Measurements from ENCODE around the gene UBL3.

UBL3 gene

DNA sequence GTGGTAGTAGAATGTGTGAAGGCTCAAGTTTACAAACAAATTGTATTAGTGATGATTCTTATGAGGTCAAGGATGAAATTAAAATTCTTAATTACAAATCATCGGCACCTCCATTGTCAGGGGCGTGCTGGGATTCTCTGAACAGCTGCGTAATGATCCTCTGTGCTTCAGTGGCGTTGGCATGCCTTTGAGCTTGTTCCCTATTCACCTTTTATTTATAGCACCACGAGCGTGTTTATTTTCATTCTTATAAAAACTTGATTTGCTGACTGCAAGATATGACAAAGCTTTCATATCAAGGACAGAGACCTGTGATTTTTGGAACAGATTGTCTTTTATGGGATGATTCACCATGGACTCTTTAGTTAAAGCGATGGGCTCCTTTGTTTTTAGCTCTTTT, 18.2 kb upstream of the UBL3 start:
- Histone ChIP-seq H3K79me1 (ENCODE audit: low read length) (no peaks in the 10 kb centered on the region), H2AK5ac (ENCODE audit: low read length) (no peak overlapping the region), H3K79me2 (ENCODE audit: control insufficient read depth, insufficient read depth, low read length, poor library complexity) (no peaks in the 10 kb centered on the region), H3K9ac (ENCODE audit: low read length) (no peak overlapping the region), H2BK5ac (ENCODE audit: low read depth, low read length, poor library complexity) (no peak overlapping the region), H3K4me2 (ENCODE audit: low read length) (no peak overlapping the region), H3K9me3 (ENCODE audit: insufficient read depth, low read depth, low read length) (no peaks in the 10 kb centered on the region), H3K4me1 (ENCODE audit: control insufficient read depth in 1 of 2, insufficient read depth in 2 of 2, low read length in 2 of 2) (peaks cover 0 to 2% of the 10 kb centered on the region in 2 experiments), H4K8ac (ENCODE audit: low read depth, low read length) (no peak overlapping the region), H3K27me3 (ENCODE audit: insufficient read depth, low read length) (no peaks in the 10 kb centered on the region), H3K4me3 (ENCODE audit: low read depth, low read length) (no peak overlapping the region), H3K18ac (ENCODE audit: low read length) (no peak overlapping the region), H4K12ac (ENCODE audit: low read depth, low read length) (no peak overlapping the region), H3K4ac (ENCODE audit: low read depth, low read length) (no peak overlapping the region), H3K14ac (ENCODE audit: low read length) (no peak overlapping the region), H3K27ac (ENCODE audit: low read depth, low read length) (no peak overlapping the region), H3K23ac (ENCODE audit: low read length) (no peak overlapping the region), H2BK12ac (ENCODE audit: low read length) (no peak overlapping the region), H3K36me3 (ENCODE audit: control insufficient read depth in 1 of 2, insufficient read depth in 2 of 2, low read length in 2 of 2) (no peaks in the 10 kb centered on the region), H2AFZ (ENCODE audit: insufficient read depth, low read length, poor library complexity) (no peak overlapping the region), H4K91ac (ENCODE audit: low read depth, low read length) (no peak overlapping the region), H2BK120ac (ENCODE audit: insufficient read depth, low read length, poor library complexity) (no peak overlapping the region)
- no CpG with 5 or more reads among the region's 7 CpGs for WGBS (ENCODE audit: extremely low coverage, insufficient coverage, insufficient read length)
- no peak for DNase-seq

DNA sequence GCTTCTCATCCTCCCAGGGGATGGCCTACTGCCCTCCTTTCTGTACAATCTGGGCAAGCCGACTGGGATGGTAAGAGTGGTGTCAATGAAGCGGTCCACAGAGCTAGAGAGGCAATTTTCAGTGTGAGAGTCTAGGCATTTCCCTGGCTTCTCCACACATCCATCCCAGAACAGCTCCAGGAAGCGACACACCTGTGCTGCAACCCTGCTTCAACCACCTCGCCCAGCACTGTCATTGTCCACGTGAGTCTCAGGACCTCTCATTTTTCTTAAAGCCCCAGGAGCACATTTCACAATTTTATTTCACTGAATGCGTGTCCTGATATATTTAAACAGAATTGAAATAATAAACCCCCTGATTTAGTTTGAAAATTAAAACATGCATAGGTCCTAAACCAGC, 15.5 kb upstream of the UBL3 start:
- Histone ChIP-seq H4K8ac (ENCODE audit: low read depth, low read length) (no peak overlapping the region), H3K27ac (ENCODE audit: low read depth, low read length) (no peak overlapping the region), H3K9ac (ENCODE audit: low read length) (no peak overlapping the region), H3K4me3 (ENCODE audit: low read depth, low read length) (no peak overlapping the region), H3K14ac (ENCODE audit: low read length) (no peak overlapping the region), H3K79me1 (ENCODE audit: low read length) (peaks cover 7% of the 10 kb centered on the region), H2AK5ac (ENCODE audit: low read length) (no peak overlapping the region), H3K4me2 (ENCODE audit: low read length) (no peak overlapping the region), H3K9me3 (ENCODE audit: insufficient read depth, low read depth, low read length) (no peaks in the 10 kb centered on the region), H2BK120ac (ENCODE audit: insufficient read depth, low read length, poor library complexity) (peak overlapping the region; percentile 56), H2BK12ac (ENCODE audit: low read length) (peak overlapping the region; percentile 86), H3K23ac (ENCODE audit: low read length) (no peak overlapping the region), H4K91ac (ENCODE audit: low read depth, low read length) (no peak overlapping the region), H3K4ac (ENCODE audit: low read depth, low read length) (no peak overlapping the region), H3K18ac (ENCODE audit: low read length) (peak overlapping the region; percentile 18), H4K12ac (ENCODE audit: low read depth, low read length) (no peak overlapping the region), H3K4me1 (ENCODE audit: control insufficient read depth in 1 of 2, insufficient read depth in 2 of 2, low read length in 2 of 2) (peaks cover 8 to 14% of the 10 kb centered on the region in 2 experiments), H2BK5ac (ENCODE audit: low read depth, low read length, poor library complexity) (peak overlapping the region; percentile 39), H3K79me2 (ENCODE audit: control insufficient read depth, insufficient read depth, low read length, poor library complexity) (peaks cover 2% of the 10 kb centered on the region), H2AFZ (ENCODE audit: insufficient read depth, low read length, poor library complexity) (no peak overlapping the region), H3K27me3 (ENCODE audit: insufficient read depth, low read length) (no peaks in the 10 kb centered on the region), H3K36me3 (ENCODE audit: control insufficient read depth in 1 of 2, insufficient read depth in 2 of 2, low read length in 2 of 2) (no peaks in the 10 kb centered on the region)
- WGBS (ENCODE audit: extremely low coverage, insufficient coverage, insufficient read length) = no CpG with 5 or more reads among the region's 6 CpGs
- DNase-seq = no peak

DNA sequence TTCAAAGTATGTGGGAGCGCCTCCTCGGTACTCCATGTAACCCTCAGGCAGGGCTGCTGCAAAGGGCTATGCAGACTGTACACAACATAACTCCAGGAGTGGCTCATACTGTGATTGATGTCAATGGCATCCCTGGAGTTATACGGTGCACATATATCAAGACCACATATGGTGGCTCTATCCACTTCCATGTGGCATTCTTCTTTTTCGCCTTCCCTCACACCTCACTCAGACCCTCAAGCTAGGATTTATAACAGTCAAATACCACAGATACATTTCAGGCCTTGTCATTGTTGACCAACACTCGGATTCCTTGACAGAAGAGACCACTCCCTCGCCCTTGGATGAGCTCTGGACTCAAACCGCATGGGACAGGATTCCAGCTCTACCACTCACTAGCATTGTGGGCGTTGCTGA, 11.3 kb upstream of the UBL3 start:
- Histone ChIP-seq H4K8ac (ENCODE audit: low read depth, low read length) (no peak overlapping the region), H2AFZ (ENCODE audit: insufficient read depth, low read length, poor library complexity) (no peak overlapping the region), H3K9me3 (ENCODE audit: insufficient read depth, low read depth, low read length) (no peaks in the 10 kb centered on the region), H4K12ac (ENCODE audit: low read depth, low read length) (no peak overlapping the region), H3K14ac (ENCODE audit: low read length) (no peak overlapping the region), H3K79me1 (ENCODE audit: low read length) (peaks cover 21% of the 10 kb centered on the region), H3K9ac (ENCODE audit: low read length) (no peak overlapping the region), H3K4me1 (ENCODE audit: control insufficient read depth in 1 of 2, insufficient read depth in 2 of 2, low read length in 2 of 2) (peaks cover 13 to 26% of the 10 kb centered on the region in 2 experiments), H2BK12ac (ENCODE audit: low read length) (no peak overlapping the region), H4K91ac (ENCODE audit: low read depth, low read length) (no peak overlapping the region), H2BK120ac (ENCODE audit: insufficient read depth, low read length, poor library complexity) (no peak overlapping the region), H3K23ac (ENCODE audit: low read length) (no peak overlapping the region), H2BK5ac (ENCODE audit: low read depth, low read length, poor library complexity) (no peak overlapping the region), H3K18ac (ENCODE audit: low read length) (no peak overlapping the region), H3K4ac (ENCODE audit: low read depth, low read length) (no peak overlapping the region), H3K4me3 (ENCODE audit: low read depth, low read length) (no peak overlapping the region), H3K27ac (ENCODE audit: low read depth, low read length) (peak overlapping the region; percentile 45), H3K4me2 (ENCODE audit: low read length) (no peak overlapping the region), H3K79me2 (ENCODE audit: control insufficient read depth, insufficient read depth, low read length, poor library complexity) (peaks cover 3% of the 10 kb centered on the region), H2AK5ac (ENCODE audit: low read length) (no peak overlapping the region), H3K27me3 (ENCODE audit: insufficient read depth, low read length) (no peaks in the 10 kb centered on the region), H3K36me3 (ENCODE audit: control insufficient read depth in 1 of 2, insufficient read depth in 2 of 2, low read length in 2 of 2) (no peaks in the 10 kb centered on the region)
- no CpG with 5 or more reads among the region's 8 CpGs for WGBS (ENCODE audit: extremely low coverage, insufficient coverage, insufficient read length)
- DNase-seq = peak; percentile 97 to 99

DNA sequence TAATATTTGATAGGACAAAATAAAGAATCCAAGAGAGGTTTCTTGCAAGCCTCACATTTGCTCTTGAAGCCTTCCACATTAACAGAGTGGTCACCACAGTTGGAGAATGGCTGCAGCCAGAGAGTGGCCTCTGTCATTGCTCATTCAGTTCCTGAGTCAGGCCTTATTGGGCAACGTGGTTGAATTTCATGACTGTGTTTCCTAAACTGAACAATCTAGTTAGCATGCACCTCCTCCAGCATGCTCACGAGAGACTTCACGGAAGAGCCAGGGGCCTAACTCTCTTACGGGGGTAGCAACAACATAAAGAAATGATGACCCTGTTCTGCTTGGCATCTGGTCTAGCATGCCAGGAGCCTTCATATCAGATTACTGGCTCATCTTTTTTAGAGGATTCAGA, 9.6 kb upstream of the UBL3 start:
- Histone ChIP-seq H2AK5ac (ENCODE audit: low read length) (peak overlapping the region; percentile 91), H2BK5ac (ENCODE audit: low read depth, low read length, poor library complexity) (peak overlapping the region; percentile 53), H2AFZ (ENCODE audit: insufficient read depth, low read length, poor library complexity) (no peak overlapping the region), H4K91ac (ENCODE audit: low read depth, low read length) (no peak overlapping the region), H3K9me3 (ENCODE audit: insufficient read depth, low read depth, low read length) (no peaks in the 10 kb centered on the region), H3K18ac (ENCODE audit: low read length) (peak overlapping the region; percentile 40), H2BK12ac (ENCODE audit: low read length) (peak overlapping the region; percentile 42), H3K4ac (ENCODE audit: low read depth, low read length) (peak overlapping the region; percentile 50), H3K4me1 (ENCODE audit: control insufficient read depth in 1 of 2, insufficient read depth in 2 of 2, low read length in 2 of 2) (peaks cover 19 to 33% of the 10 kb centered on the region in 2 experiments), H3K79me1 (ENCODE audit: low read length) (peaks cover 29% of the 10 kb centered on the region), H3K36me3 (ENCODE audit: control insufficient read depth in 1 of 2, insufficient read depth in 2 of 2, low read length in 2 of 2) (no peaks in the 10 kb centered on the region), H4K12ac (ENCODE audit: low read depth, low read length) (no peak overlapping the region), H3K79me2 (ENCODE audit: control insufficient read depth, insufficient read depth, low read length, poor library complexity) (peaks cover 5% of the 10 kb centered on the region), H3K4me3 (ENCODE audit: low read depth, low read length) (no peak overlapping the region), H3K14ac (ENCODE audit: low read length) (peak overlapping the region; percentile 32), H2BK120ac (ENCODE audit: insufficient read depth, low read length, poor library complexity) (peak overlapping the region; percentile 36), H4K8ac (ENCODE audit: low read depth, low read length) (no peak overlapping the region), H3K4me2 (ENCODE audit: low read length) (no peak overlapping the region), H3K27me3 (ENCODE audit: insufficient read depth, low read length) (no peaks in the 10 kb centered on the region), H3K23ac (ENCODE audit: low read length) (no peak overlapping the region), H3K27ac (ENCODE audit: low read depth, low read length) (no peak overlapping the region), H3K9ac (ENCODE audit: low read length) (no peak overlapping the region)
- WGBS (ENCODE audit: extremely low coverage, insufficient coverage, insufficient read length) = no CpG with 5 or more reads among the region's 4 CpGs
- peak; percentile 82 to 93 for DNase-seq

Measured in trophoblast cell (in vitro differentiated cells and primary cell).